K562 (cell line): ENCODE results near the gene CRELD2. TPM values are rescaled to one million over a fixed set of nuclear protein-coding genes. Genes with fewer than 3 reads are reported as not detected.

Source experiments
- ADNP ChIP-seq: fragments of 200-800 bp; sonication (Bioruptor generic); IDR thresholded peaks from 2 replicates; pipeline ENCODE4 v1.6.1; 2016; ENCODE audit warnings: missing genetic modification characterization, missing compliant biosample characterization
- MCM5 ChIP-seq: fragments of 450-650 bp; IDR thresholded peaks from 2 replicates; pipeline ENCODE4 v1.6.1; 2016; ENCODE audit warnings: low read depth
- NKRF ChIP-seq: fragments of 450-650 bp; IDR thresholded peaks from 2 replicates; pipeline ENCODE4 v1.6.1; 2016; ENCODE audit warnings: borderline replicate concordance
- RAD51 ChIP-seq: fragments of 450-650 bp; IDR thresholded peaks from 2 replicates; pipeline ENCODE4 v1.7.1; 2016; ENCODE audit warnings: low read depth, mild to moderate bottlenecking, borderline replicate concordance
- TEAD1 ChIP-seq, 2 experiments: fragments of 450-650 bp in 1 of 2; sonication (generic) in 1 of 2; formaldehyde crosslinking; IDR thresholded peaks; 2 replicates each; pipeline versions ENCODE4 v1.4.0 to v1.8.0; 2020 to 2022; ENCODE audit warnings: mild to moderate bottlenecking in 2 of 2, missing genetic modification reagents in 1 of 2
- ZNF780A ChIP-seq: fragments of 250-450 bp; sonication (Bioruptor Pico); IDR thresholded peaks from 2 replicates; pipeline ENCODE4 v1.5.0; 2021; ENCODE audit warnings: mild to moderate bottlenecking
- polyA plus RNA-seq, 8 experiments: library from polyadenylated mRNA; depleted of rRNA in 4 of 8; stranded (reverse) in 5 of 8; unstranded in 3 of 8; fragments of >200 nt; fragmentation: Nextera tagmentation in 2 of 8; fragmentation: Illumina TruSeq in 1 of 8; extraction: Ambion mirVana in 2 of 8; extraction: Trizol in 1 of 8; gene quantifications; 2 replicates each; pipeline versions ENCODE4 v1.2.1 to v1.2.3, GENCODE V29; 2011 to 2014; ENCODE audit warnings: inconsistent platforms in 1 of 8, missing spikeins in 1 of 8
- total RNA-seq, 7 experiments: library from RNA; depleted of rRNA in 6 of 7; stranded (reverse); fragments of >200 nt in 6 of 7; fragmentation: Illumina TruSeq in 2 of 7; extraction: Trizol in 2 of 7; gene quantifications; 2 replicates each; pipeline versions ENCODE4 v1.2.1 to v1.2.3, GENCODE V29; 2011 to 2021; ENCODE audit warnings: low replicate concordance in 1 of 7
- TF ChIP-seq, protein P1 (sequence below), 2 experiments: fragments of 450-650 bp; formaldehyde crosslinking in 1 of 2; IDR thresholded peaks; 2 replicates each; pipeline versions ENCODE4 v1.4.0 to v1.6.1; 2014 to 2020; ENCODE audit warnings: mild to moderate bottlenecking in 2 of 2, borderline replicate concordance in 1 of 2, low read depth in 1 of 2
- TF ChIP-seq, protein P2 (sequence below): IDR thresholded peaks from 2 replicates; pipeline ENCODE4 v1.6.1; 2016; ENCODE audit warnings: missing genetic modification characterization, missing compliant biosample characterization
- TF ChIP-seq, protein P3 (sequence below): fragments of 200-800 bp; sonication (Bioruptor generic); IDR thresholded peaks from 2 replicates; pipeline ENCODE4 v1.6.1; 2016; ENCODE audit warnings: missing genetic modification characterization, missing compliant biosample characterization

The CRELD2 gene
- total and polyA plus RNA-seq, 9 of the 15 experiments (the other 6 are each of a cell fraction or from before 2014, with no cell fraction given), result 0.96 to 25.3 (median 8.8) TPM

DNA sequence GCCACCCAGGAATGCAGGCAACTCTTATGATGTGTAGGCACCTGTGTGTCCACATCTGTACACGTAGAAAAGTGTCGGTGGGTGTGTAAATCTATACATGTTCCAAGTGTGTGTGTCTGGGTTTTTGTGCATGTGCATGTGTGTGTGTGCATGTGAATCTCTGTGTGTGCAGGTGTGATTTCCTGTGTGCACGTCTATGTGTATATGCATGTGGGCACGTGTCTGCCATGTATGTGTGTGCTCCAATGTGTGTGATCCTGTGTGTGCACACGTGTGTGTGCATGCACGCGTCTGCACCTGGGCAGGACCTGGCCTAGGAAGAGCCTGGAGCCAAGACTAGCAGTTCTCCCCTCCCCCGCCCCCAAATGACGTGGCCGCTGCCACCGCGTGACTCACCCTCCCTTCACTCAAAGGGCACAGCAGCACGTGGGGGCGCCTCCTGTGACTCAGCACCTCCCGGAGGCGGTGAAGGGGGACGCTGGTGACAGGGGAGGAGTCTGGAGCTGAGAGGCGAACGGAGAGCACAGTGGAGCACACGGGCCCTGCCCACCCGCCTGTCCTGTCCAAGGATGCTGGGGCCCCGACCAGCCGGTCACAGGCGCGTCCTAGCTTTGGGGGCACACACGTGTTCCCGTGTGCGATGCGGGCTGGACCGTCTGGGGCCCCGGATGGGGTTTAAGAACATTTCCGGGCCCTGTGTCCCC, 52.2 kb downstream of the CRELD2 start (continued):
- TF ChIP-seq NKRF (no peak), ZNF780A (CRISPR knock-in tag) (no peak), ADNP (tag) (no peak), RAD51 (peak; percentile 88), TEAD1 (CRISPR knock-in tag; IDR thresholded peaks at IDR 0.05) (no peak), MCM5 (no peak)
- TF ChIP-seq, protein P1, sequence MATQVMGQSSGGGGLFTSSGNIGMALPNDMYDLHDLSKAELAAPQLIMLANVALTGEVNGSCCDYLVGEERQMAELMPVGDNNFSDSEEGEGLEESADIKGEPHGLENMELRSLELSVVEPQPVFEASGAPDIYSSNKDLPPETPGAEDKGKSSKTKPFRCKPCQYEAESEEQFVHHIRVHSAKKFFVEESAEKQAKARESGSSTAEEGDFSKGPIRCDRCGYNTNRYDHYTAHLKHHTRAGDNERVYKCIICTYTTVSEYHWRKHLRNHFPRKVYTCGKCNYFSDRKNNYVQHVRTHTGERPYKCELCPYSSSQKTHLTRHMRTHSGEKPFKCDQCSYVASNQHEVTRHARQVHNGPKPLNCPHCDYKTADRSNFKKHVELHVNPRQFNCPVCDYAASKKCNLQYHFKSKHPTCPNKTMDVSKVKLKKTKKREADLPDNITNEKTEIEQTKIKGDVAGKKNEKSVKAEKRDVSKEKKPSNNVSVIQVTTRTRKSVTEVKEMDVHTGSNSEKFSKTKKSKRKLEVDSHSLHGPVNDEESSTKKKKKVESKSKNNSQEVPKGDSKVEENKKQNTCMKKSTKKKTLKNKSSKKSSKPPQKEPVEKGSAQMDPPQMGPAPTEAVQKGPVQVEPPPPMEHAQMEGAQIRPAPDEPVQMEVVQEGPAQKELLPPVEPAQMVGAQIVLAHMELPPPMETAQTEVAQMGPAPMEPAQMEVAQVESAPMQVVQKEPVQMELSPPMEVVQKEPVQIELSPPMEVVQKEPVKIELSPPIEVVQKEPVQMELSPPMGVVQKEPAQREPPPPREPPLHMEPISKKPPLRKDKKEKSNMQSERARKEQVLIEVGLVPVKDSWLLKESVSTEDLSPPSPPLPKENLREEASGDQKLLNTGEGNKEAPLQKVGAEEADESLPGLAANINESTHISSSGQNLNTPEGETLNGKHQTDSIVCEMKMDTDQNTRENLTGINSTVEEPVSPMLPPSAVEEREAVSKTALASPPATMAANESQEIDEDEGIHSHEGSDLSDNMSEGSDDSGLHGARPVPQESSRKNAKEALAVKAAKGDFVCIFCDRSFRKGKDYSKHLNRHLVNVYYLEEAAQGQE (IDR thresholded peaks at IDR 0.05; ENCODE audit: borderline replicate concordance), result peak; percentile 74
- TF ChIP-seq, protein P1 (CRISPR knock-in tag; IDR thresholded peaks at IDR 0.05; ENCODE audit: low read depth), result no peak
- TF ChIP-seq, protein P2, sequence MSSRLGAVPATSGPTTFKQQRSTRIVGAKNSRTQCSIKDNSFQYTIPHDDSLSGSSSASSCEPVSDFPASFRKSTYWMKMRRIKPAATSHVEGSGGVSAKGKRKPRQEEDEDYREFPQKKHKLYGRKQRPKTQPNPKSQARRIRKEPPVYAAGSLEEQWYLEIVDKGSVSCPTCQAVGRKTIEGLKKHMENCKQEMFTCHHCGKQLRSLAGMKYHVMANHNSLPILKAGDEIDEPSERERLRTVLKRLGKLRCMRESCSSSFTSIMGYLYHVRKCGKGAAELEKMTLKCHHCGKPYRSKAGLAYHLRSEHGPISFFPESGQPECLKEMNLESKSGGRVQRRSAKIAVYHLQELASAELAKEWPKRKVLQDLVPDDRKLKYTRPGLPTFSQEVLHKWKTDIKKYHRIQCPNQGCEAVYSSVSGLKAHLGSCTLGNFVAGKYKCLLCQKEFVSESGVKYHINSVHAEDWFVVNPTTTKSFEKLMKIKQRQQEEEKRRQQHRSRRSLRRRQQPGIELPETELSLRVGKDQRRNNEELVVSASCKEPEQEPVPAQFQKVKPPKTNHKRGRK (tag), result no peak
- TF ChIP-seq, protein P3, sequence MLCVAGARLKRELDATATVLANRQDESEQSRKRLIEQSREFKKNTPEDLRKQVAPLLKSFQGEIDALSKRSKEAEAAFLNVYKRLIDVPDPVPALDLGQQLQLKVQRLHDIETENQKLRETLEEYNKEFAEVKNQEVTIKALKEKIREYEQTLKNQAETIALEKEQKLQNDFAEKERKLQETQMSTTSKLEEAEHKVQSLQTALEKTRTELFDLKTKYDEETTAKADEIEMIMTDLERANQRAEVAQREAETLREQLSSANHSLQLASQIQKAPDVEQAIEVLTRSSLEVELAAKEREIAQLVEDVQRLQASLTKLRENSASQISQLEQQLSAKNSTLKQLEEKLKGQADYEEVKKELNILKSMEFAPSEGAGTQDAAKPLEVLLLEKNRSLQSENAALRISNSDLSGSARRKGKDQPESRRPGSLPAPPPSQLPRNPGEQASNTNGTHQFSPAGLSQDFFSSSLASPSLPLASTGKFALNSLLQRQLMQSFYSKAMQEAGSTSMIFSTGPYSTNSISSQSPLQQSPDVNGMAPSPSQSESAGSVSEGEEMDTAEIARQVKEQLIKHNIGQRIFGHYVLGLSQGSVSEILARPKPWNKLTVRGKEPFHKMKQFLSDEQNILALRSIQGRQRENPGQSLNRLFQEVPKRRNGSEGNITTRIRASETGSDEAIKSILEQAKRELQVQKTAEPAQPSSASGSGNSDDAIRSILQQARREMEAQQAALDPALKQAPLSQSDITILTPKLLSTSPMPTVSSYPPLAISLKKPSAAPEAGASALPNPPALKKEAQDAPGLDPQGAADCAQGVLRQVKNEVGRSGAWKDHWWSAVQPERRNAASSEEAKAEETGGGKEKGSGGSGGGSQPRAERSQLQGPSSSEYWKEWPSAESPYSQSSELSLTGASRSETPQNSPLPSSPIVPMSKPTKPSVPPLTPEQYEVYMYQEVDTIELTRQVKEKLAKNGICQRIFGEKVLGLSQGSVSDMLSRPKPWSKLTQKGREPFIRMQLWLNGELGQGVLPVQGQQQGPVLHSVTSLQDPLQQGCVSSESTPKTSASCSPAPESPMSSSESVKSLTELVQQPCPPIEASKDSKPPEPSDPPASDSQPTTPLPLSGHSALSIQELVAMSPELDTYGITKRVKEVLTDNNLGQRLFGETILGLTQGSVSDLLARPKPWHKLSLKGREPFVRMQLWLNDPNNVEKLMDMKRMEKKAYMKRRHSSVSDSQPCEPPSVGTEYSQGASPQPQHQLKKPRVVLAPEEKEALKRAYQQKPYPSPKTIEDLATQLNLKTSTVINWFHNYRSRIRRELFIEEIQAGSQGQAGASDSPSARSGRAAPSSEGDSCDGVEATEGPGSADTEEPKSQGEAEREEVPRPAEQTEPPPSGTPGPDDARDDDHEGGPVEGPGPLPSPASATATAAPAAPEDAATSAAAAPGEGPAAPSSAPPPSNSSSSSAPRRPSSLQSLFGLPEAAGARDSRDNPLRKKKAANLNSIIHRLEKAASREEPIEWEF (CRISPR knock-in tag), result no peak
